SH-SY5Y (cell line): ENCODE results near the gene GDNF.

ENCODE experiments used
- GATA2 ChIP-seq: IDR thresholded peaks from 2 replicates; pipeline ENCODE4 v1.6.1; 2011; ENCODE audit warnings: mild to moderate bottlenecking, low read depth, low read length
- GATA3 ChIP-seq: IDR thresholded peaks from 2 replicates; pipeline ENCODE4 v1.6.1; 2011; ENCODE audit warnings: low read depth, mild to moderate bottlenecking, low read length, moderate library complexity

- TF ChIP-seq GATA2 (no peak), GATA3 (no peak)
Measured at GRCh38 chr5:37789991-37790390, 49.9 kb downstream of the GDNF start.
